ENCODE measurements around the gene CAMK1D. TPM values are rescaled to one million over a fixed set of nuclear protein-coding genes. Genes with fewer than 3 reads are reported as not detected.
A peak's percentile ranks its signal among the peaks of the same experiment; 100 is the strongest.

Gene CAMK1D
- total and polyA plus RNA-seq, 2 experiments from 2014 or later = 3.5 to 6.0 TPM

- WGBS (ENCODE audit: low lambda C conversion rate, missing lambda C conversion rate) = 94% methylated on average over 10 of the region's 10 CpGs
- no peak for DNase-seq (ENCODE audit: low spot score)
- Histone ChIP-seq H3K27ac (no peak overlapping the region), H3K36me3 (replicated peaks; ENCODE audit: insufficient read depth, low read depth) (no peaks in the 10 kb centered on the region), H3K27me3 (no peaks in the 10 kb centered on the region), H3K9me2 (replicated peaks; ENCODE audit: insufficient read depth) (no peaks in the 10 kb centered on the region), H2AFZ (no peak overlapping the region), H3K4me2 (no peak overlapping the region), H3K4me3 (no peak overlapping the region), H4K20me1 (ENCODE audit: insufficient read depth, poor library complexity, severe bottlenecking) (no peaks in the 10 kb centered on the region), H3K79me2 (no peaks in the 10 kb centered on the region), H3K9me3 (ENCODE audit: low read depth) (no peaks in the 10 kb centered on the region), H3K4me1 (ENCODE audit: insufficient read depth) (peaks cover 20% of the 10 kb centered on the region)
- TF ChIP-seq CTCF (IDR thresholded peaks at IDR 0.05; ENCODE audit: poor library complexity) = no peak
- TF ChIP-seq EZH2 (IDR thresholded peaks at IDR 0.05; ENCODE audit: borderline replicate concordance) = no peak
- no peak for TF ChIP-seq EZH2phosphoT487 (IDR thresholded peaks at IDR 0.05; ENCODE audit: low read depth, severe bottlenecking, unreplicated experiment)
These were observed 285.2 kb downstream of the CAMK1D start for GRCh38 chr10:12634621-12634931.

GRCh38 chr10:12635127-12635541 is 285.8 kb downstream of the CAMK1D start:
- no peak overlapping the region for H3K27ac ChIP-seq

GRCh38 chr10:12636571-12636970 is 287.2 kb downstream of the CAMK1D start:
- WGBS (ENCODE audit: low lambda C conversion rate, missing lambda C conversion rate) = 89% methylated on average over 3 of the region's 3 CpGs
- H3K9me3 ChIP-seq (ENCODE audit: low read depth) = no peaks in the 10 kb centered on the region
- H3K27me3 ChIP-seq = no peaks in the 10 kb centered on the region
- H3K4me3 ChIP-seq = no peak overlapping the region
- no peaks in the 10 kb centered on the region for H3K79me2 ChIP-seq
- no peaks in the 10 kb centered on the region for H3K36me3 ChIP-seq (replicated peaks; ENCODE audit: insufficient read depth, low read depth)
- no peak overlapping the region for H2AFZ ChIP-seq
- H3K4me2 ChIP-seq = no peak overlapping the region
- peaks cover 15% of the 10 kb centered on the region for H3K4me1 ChIP-seq (ENCODE audit: insufficient read depth)
- peak overlapping the region; percentile 26 for H3K27ac ChIP-seq
- no peaks in the 10 kb centered on the region for H4K20me1 ChIP-seq (ENCODE audit: insufficient read depth, poor library complexity, severe bottlenecking)
- no peaks in the 10 kb centered on the region for H3K9me2 ChIP-seq (replicated peaks; ENCODE audit: insufficient read depth)
- TF ChIP-seq EZH2 (IDR thresholded peaks at IDR 0.05; ENCODE audit: borderline replicate concordance) (no peak), EZH2phosphoT487 (IDR thresholded peaks at IDR 0.05; ENCODE audit: low read depth, severe bottlenecking, unreplicated experiment) (no peak), CTCF (IDR thresholded peaks at IDR 0.05; ENCODE audit: poor library complexity) (no peak)
- no peak for DNase-seq (ENCODE audit: low spot score)

More at GRCh38 chr10:12635127-12635541, 285.8 kb downstream of the CAMK1D start:
- Histone ChIP-seq H4K20me1 (ENCODE audit: insufficient read depth, poor library complexity, severe bottlenecking) (no peaks in the 10 kb centered on the region), H2AFZ (no peak overlapping the region), H3K79me2 (no peaks in the 10 kb centered on the region), H3K4me2 (no peak overlapping the region), H3K4me3 (no peak overlapping the region), H3K4me1 (ENCODE audit: insufficient read depth) (peaks cover 20% of the 10 kb centered on the region), H3K36me3 (replicated peaks; ENCODE audit: insufficient read depth, low read depth) (no peaks in the 10 kb centered on the region), H3K27me3 (no peaks in the 10 kb centered on the region), H3K9me3 (ENCODE audit: low read depth) (no peaks in the 10 kb centered on the region), H3K9me2 (replicated peaks; ENCODE audit: insufficient read depth) (no peaks in the 10 kb centered on the region)
- DNase-seq (ENCODE audit: low spot score) = no peak
- WGBS (ENCODE audit: low lambda C conversion rate, missing lambda C conversion rate) = 86% methylated on average over 10 of the region's 10 CpGs
- TF ChIP-seq CTCF (IDR thresholded peaks at IDR 0.05; ENCODE audit: poor library complexity) = no peak
- no peak for TF ChIP-seq EZH2phosphoT487 (IDR thresholded peaks at IDR 0.05; ENCODE audit: low read depth, severe bottlenecking, unreplicated experiment)
- TF ChIP-seq EZH2 (IDR thresholded peaks at IDR 0.05; ENCODE audit: borderline replicate concordance) = no peak

- Histone ChIP-seq H3K9me2 (replicated peaks; ENCODE audit: insufficient read depth) (no peaks in the 10 kb centered on the region), H3K79me2 (no peaks in the 10 kb centered on the region), H3K4me1 (ENCODE audit: insufficient read depth) (peaks cover 7% of the 10 kb centered on the region), H3K27ac (no peak overlapping the region), H3K36me3 (replicated peaks; ENCODE audit: insufficient read depth, low read depth) (no peaks in the 10 kb centered on the region), H3K4me3 (no peak overlapping the region), H3K9me3 (ENCODE audit: low read depth) (no peaks in the 10 kb centered on the region), H2AFZ (no peak overlapping the region), H4K20me1 (ENCODE audit: insufficient read depth, poor library complexity, severe bottlenecking) (no peaks in the 10 kb centered on the region), H3K4me2 (no peak overlapping the region), H3K27me3 (no peaks in the 10 kb centered on the region)
- no peak for DNase-seq (ENCODE audit: low spot score)
- TF ChIP-seq EZH2 (IDR thresholded peaks at IDR 0.05; ENCODE audit: borderline replicate concordance) = no peak
- no peak for TF ChIP-seq EZH2phosphoT487 (IDR thresholded peaks at IDR 0.05; ENCODE audit: low read depth, severe bottlenecking, unreplicated experiment)
- TF ChIP-seq CTCF (IDR thresholded peaks at IDR 0.05; ENCODE audit: poor library complexity) = no peak
- 94% methylated on average over 8 of the region's 8 CpGs for WGBS (ENCODE audit: low lambda C conversion rate, missing lambda C conversion rate)
These were observed 288.3 kb downstream of the CAMK1D start for GRCh38 chr10:12637649-12638048.

All from hepatocyte (in vitro differentiated cells).